SH-SY5Y (cell line): ENCODE measurements around the gene DCLK3.

Source experiments
- GATA2 ChIP-seq: IDR thresholded peaks from 2 replicates; pipeline ENCODE4 v1.6.1; 2011; ENCODE audit warnings: mild to moderate bottlenecking, low read depth, low read length
- GATA3 ChIP-seq: IDR thresholded peaks from 2 replicates; pipeline ENCODE4 v1.6.1; 2011; ENCODE audit warnings: low read depth, mild to moderate bottlenecking, low read length, moderate library complexity

DNA sequence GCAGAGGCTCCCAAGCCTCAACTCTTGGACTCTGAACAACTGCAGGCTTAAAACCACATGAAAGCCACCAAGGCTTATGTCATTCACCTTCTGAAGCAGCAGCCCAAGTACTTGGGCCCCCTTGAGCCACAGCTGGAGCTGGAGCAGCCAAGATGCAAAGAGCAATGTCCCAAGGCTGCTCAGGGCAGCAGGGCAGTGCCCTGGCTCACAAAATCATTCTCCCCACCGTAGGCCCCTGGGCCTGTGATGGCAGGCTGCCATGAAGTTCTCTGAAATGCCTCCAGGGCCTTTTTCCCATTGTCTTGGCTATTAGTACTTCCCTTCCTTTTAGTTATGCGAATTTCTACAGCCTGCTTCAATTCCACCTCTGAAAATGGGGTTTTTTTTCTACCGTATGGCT is 83.4 kb downstream of the DCLK3 start:
- TF ChIP-seq GATA3 (no peak), GATA2 (no peak)
